GM12874 (cell line): ENCODE measurements around the gene CRYAB.

Experiments
- TF ChIP-seq, protein P1 (sequence below): IDR thresholded peaks from 2 replicates; pipeline ENCODE4 v1.5.1; 2011; ENCODE audit warnings: low read depth, mild to moderate bottlenecking, control low read depth, low read length, moderate library complexity; ENCODE audit not compliant: insufficient read depth

Gene CRYAB

DNA sequence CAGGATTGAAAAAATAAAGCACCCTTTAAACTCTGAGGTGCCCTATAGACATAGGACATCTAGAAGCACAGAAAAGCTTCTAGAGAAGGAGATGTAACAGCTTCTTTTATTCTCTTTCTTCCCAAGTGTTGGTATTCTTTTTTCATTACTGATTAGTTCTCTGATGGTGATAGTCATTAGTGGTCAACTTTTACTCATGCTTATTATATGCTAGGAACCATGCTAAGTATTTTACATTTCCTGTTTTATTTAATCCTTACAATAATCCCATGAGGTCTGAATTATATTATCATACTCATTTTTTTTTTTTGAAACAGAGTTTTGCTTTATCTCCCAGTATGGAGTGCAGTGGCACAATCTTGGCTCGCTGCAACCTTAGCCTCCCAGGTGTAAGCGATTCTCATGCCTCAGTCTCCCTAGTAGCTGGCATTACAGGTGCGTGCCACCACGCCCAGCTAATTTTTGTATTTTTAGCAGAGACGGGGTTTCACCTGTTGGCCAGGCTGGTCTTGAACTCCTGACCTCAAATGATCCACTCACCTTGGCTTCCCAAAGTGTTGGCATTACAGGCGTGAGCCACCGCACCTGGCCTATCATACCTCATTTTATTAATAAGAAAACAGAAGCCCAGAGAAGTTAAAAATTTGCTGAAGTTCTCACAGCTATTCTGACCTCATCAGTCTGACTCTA lies 10.1 kb upstream of the CRYAB start:
- TF ChIP-seq, protein P1, sequence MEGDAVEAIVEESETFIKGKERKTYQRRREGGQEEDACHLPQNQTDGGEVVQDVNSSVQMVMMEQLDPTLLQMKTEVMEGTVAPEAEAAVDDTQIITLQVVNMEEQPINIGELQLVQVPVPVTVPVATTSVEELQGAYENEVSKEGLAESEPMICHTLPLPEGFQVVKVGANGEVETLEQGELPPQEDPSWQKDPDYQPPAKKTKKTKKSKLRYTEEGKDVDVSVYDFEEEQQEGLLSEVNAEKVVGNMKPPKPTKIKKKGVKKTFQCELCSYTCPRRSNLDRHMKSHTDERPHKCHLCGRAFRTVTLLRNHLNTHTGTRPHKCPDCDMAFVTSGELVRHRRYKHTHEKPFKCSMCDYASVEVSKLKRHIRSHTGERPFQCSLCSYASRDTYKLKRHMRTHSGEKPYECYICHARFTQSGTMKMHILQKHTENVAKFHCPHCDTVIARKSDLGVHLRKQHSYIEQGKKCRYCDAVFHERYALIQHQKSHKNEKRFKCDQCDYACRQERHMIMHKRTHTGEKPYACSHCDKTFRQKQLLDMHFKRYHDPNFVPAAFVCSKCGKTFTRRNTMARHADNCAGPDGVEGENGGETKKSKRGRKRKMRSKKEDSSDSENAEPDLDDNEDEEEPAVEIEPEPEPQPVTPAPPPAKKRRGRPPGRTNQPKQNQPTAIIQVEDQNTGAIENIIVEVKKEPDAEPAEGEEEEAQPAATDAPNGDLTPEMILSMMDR: no peak

DNA sequence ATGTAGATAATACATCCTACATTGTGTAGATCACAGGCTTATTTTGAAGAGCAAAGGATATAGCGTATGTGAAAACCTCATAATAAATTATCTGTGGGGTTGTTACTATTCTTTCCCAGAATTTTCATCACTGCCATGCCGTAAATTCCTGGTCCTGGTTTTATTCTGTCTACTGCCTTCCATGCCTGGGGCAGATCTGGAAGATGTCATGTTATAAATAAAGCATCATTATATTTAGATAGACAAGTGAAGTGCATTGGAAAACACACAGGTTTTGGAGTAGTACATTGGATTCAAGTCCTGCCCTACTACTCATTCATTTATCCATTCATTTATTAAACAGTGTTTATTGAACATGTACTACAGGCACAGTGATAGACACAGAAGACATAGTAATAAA lies 9.3 kb upstream of the CRYAB start:
- TF ChIP-seq, protein P1: no peak

DNA sequence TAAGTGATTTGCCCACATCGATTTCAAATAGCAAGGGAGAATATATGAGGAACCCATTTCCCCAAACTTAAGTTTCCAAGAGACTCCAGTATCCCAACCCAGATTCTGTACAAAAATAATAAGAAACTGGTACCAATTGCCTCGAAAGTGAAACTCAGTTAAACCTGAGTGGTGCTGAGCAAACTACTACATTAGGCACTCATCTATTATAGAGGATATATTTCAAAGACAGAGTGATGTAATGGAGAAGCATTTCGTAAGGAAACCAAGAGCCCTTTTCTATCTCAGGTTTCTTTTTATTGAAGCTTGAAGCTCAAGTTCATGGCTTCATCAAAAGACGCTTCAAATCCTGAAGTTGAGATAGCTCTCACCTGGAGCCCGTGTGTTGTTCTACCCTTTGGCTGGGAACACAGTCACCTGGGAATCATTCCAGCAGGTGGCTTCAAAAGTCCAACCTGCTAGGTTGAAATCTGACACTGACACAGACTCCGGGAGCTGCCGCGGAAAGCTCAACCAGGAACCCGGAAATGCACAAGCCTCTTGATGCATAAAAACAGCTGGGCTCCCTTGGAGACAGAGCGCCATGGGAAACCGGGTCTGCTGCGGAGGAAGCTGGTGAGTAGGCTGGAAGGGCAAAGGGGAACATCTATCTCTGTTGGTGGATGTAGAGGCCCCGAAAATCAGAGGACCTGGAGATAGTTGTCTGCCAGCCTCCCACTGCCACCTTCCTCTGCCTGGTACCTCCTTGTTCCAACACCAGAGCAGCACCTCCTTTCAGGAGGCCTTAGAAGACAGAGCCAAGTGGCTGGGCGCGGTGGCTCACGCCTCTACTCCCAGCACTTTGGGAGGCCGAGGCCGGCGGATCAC lies 7.1 kb upstream of the CRYAB start, which contains the start of gene C11orf52:
C11orf52 (plus strand) TSS at position 524 of the 867 bp plus-strand sequence; CDS start at position 584, 60 bp downstream.
- TF ChIP-seq, protein P1: no peak

DNA sequence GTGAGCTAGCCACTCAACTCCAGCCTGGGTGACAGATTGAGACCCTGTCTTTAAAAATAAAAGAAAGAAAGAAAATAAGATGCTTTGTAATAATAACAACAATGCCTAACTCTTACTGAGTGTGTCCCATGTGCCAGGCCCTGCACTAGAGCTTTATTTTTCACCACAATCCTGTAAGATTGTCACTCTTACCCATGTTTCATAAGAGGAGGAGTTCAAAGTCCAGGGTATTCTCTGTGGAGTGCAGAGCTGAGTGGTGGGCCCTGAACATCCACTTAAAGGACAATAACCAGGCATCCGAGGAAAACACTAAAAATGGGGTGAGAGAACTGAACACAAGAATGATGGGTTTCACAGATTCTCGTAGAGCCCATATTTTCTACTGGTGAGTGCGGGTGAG lies 6.2 kb upstream of the CRYAB start:
- TF ChIP-seq, protein P1: no peak

DNA sequence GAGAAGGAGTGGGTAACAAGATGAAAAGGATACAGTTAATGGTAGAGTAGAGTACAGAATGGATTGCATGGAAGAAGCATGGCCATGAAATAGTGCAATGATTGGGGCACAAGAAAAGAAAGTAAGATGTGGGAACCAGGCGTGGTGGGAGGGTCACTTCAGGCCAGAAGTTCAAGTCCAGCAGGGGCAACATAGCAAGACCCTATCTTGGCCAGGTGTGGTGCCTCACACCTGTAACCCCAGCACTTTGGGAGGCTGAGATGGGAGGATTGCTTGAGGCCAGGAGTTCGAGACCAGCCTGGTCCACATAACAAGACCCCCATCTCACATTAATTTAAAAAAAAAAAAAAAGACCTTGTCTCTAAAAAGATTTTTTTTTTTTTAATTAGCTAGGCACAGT lies 5.7 kb upstream of the CRYAB start:
- TF ChIP-seq, protein P1: no peak

DNA sequence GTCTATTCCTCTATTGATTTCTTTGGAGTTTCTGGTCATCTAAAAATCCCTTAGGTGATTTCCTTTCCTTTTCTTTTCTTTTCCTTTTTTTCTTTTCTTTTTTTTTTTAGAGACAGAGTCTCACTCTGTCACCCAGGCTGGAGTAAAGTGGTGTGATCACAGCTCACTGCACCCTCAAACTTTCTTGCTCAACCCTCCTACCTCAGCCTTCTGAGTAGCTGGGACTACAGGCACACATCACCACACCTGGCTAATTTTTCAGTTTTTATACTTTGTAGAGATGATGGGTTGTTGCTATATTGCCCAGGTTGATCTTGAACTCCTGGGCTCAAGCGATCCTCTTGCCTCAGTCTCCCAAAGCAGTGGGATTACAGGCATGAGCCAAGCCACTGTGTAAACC lies 5.2 kb upstream of the CRYAB start:
- TF ChIP-seq, protein P1: no peak

DNA sequence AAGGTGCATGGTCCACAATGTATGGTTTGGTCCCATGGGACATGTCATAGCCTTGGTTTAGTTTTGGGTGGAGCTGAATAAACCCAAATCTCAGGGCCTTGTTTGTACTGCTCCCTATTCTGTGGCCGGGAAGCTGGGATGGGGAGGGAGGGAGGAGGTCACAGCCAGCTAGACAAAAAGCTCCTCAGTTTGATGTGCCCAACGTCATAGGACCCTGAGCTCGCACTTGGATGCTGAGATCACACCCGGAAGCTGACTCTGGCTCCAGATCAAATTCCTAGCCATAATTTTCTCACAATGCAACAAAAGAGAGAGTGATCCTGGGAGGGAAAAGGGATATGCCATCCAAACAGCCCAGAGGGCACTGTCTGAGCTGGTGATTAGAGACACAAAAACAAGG lies 2.4 kb upstream of the CRYAB start:
- TF ChIP-seq, protein P1: no peak
